Type B pancreatic cell (in vitro differentiated cells): ENCODE measurements around the gene PKNOX1. TPM values are rescaled to one million over a fixed set of nuclear protein-coding genes. Genes with fewer than 3 reads are reported as not detected.
A peak's percentile ranks its signal among the peaks of the same experiment; 100 is the strongest.

Source experiments
- DNase-seq: peaks from one replicate; pipeline ENCODE4 v3.0.0; 2021; ENCODE audit warnings: mixed read lengths; ENCODE audit not compliant: unreplicated experiment; ENCODE audit errors: extremely low spot score
- H3K27ac Mint-ChIP-seq: 2 replicates; pipeline ENCODE4 v1.8.0; 2021; ENCODE audit warnings: mild to moderate bottlenecking, mixed read lengths
- H3K27me3 Mint-ChIP-seq: 2 replicates; pipeline ENCODE4 v1.8.0; 2021; ENCODE audit warnings: mixed read lengths
- H3K36me3 Mint-ChIP-seq: 2 replicates; pipeline ENCODE4 v1.8.0; 2021; ENCODE audit warnings: mixed read lengths
- H3K4me1 Mint-ChIP-seq: one replicate; pipeline ENCODE4 v1.8.0; 2021; ENCODE audit warnings: mixed read lengths; ENCODE audit not compliant: unreplicated experiment
- H3K4me3 Mint-ChIP-seq: 2 replicates; pipeline ENCODE4 v1.8.0; 2021; ENCODE audit warnings: mild to moderate bottlenecking, mixed read lengths
- H3K9me3 Mint-ChIP-seq: 2 replicates; pipeline ENCODE4 v1.8.0; 2021; ENCODE audit warnings: mixed read lengths
- CTCF ChIP-seq: fragments of 200-600 bp; sonication (generic); conservative IDR thresholded peaks from 2 replicates; pipeline ENCODE4 v1.5.0; 2021; ENCODE audit warnings: antibody characterized with exemption, mild to moderate bottlenecking
- total RNA-seq: library from RNA; stranded (reverse); gene quantifications from 2 replicates; pipeline ENCODE4 v1.2.1, GENCODE V29; 2021; ENCODE audit warnings: low replicate concordance

The PKNOX1 gene
- total RNA-seq, 1 donor from 2014 or later, result 25.4 TPM

- Mint-ChIP-seq H3K27me3 (no peaks in the 10 kb centered on the region), H3K9me3 (peaks cover 8% of the 10 kb centered on the region), H3K4me1 (peaks cover 25% of the 10 kb centered on the region), H3K4me3 (no peak overlapping the region), H3K27ac (peak overlapping the region; percentile 44), H3K36me3 (peaks cover 24% of the 10 kb centered on the region)
- no peak for TF ChIP-seq CTCF
- no peak for DNase-seq
These were observed 6.2 kb downstream of the PKNOX1 start for GRCh38 chr21:42980312-42981213.

- no peak for DNase-seq
- no peak for TF ChIP-seq CTCF
- Mint-ChIP-seq H3K4me3 (no peak overlapping the region), H3K4me1 (peaks cover 21% of the 10 kb centered on the region), H3K36me3 (peaks cover 24% of the 10 kb centered on the region), H3K27me3 (no peaks in the 10 kb centered on the region), H3K27ac (no peak overlapping the region), H3K9me3 (peaks cover 8% of the 10 kb centered on the region)
These were observed 6.8 kb downstream of the PKNOX1 start for GRCh38 chr21:42981214-42981523.

- peaks cover 16% of the 10 kb centered on the region for H3K4me1 Mint-ChIP-seq
- H3K9me3 Mint-ChIP-seq, result peaks cover 4% of the 10 kb centered on the region
- no peak overlapping the region for H3K4me3 Mint-ChIP-seq
- peaks cover 19% of the 10 kb centered on the region for H3K36me3 Mint-ChIP-seq
- TF ChIP-seq CTCF, result no peak
- DNase-seq, result no peak
- no peak overlapping the region for H3K27ac Mint-ChIP-seq
- H3K27me3 Mint-ChIP-seq, result no peaks in the 10 kb centered on the region
These were observed 7.5 kb downstream of the PKNOX1 start for GRCh38 chr21:42981862-42982261.

GRCh38 chr21:42983103-42983502 is 8.7 kb downstream of the PKNOX1 start:
- H3K9me3 Mint-ChIP-seq, result no peaks in the 10 kb centered on the region
- no peak for DNase-seq
- H3K36me3 Mint-ChIP-seq, result peaks cover 13% of the 10 kb centered on the region
- H3K27me3 Mint-ChIP-seq, result no peaks in the 10 kb centered on the region
- no peak for TF ChIP-seq CTCF
- peak overlapping the region; percentile 50 for H3K4me3 Mint-ChIP-seq
- H3K4me1 Mint-ChIP-seq, result peaks cover 16% of the 10 kb centered on the region
- no peak overlapping the region for H3K27ac Mint-ChIP-seq

GRCh38 chr21:42983869-42984268 is 9.5 kb downstream of the PKNOX1 start:
- DNase-seq, result no peak
- Mint-ChIP-seq H3K9me3 (no peaks in the 10 kb centered on the region), H3K27ac (no peak overlapping the region), H3K36me3 (peaks cover 12% of the 10 kb centered on the region), H3K27me3 (no peaks in the 10 kb centered on the region), H3K4me1 (peaks cover 15% of the 10 kb centered on the region), H3K4me3 (no peak overlapping the region)
- no peak for TF ChIP-seq CTCF
